ENCODE measurements around the gene OARD1. TPM values are rescaled to one million over a fixed set of nuclear protein-coding genes. Genes with fewer than 3 reads are reported as not detected.

The OARD1 gene
- total RNA-seq, 4 donors from 2014 or later: 14.3 to 20.2 (median 15.1) TPM

DNA sequence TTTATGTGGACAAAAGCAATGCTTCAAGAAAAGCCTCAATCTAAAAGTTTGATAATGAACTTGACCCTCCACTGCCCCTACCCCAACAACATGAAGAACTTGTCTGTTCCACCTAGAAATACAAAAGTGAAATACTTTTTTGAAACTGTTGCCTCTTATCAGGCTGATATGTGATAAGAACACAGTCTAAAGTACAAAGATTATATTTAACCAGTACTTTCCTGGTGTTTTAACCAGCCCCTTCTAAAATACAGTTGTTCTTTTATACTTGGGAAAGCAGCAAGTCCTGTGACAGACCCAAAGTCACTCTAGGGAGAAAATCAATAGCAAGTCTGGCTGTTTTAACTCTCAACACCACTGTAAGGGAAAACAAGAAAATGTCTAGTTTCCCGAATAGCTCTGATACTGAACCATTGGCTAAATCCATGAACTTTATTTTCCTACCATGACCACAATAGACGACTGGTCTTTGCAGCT lies 6.6 kb downstream of the OARD1 start:
- no peak for DNase-seq
- in situ Hi-C loops (cut with MboI; ENCODE audit: low sequenced_read_pairs in 4 of 4): loop anchor here in 2 of 4 donors (5.0 kb wide), 1 partner anchor 38 kb away; no protein-coding TSS in a partner anchor
- no peaks in the 10 kb centered on the region for H3K9me3 ChIP-seq
- intact Hi-C loops (cut with DNase I; ENCODE audit: low total_unique reads): loop anchor here (2.0 kb wide), 1 partner anchor 59 kb away; no protein-coding TSS in a partner anchor
- no peaks in the 10 kb centered on the region for H3K27me3 ChIP-seq
- TF ChIP-seq, protein P1, sequence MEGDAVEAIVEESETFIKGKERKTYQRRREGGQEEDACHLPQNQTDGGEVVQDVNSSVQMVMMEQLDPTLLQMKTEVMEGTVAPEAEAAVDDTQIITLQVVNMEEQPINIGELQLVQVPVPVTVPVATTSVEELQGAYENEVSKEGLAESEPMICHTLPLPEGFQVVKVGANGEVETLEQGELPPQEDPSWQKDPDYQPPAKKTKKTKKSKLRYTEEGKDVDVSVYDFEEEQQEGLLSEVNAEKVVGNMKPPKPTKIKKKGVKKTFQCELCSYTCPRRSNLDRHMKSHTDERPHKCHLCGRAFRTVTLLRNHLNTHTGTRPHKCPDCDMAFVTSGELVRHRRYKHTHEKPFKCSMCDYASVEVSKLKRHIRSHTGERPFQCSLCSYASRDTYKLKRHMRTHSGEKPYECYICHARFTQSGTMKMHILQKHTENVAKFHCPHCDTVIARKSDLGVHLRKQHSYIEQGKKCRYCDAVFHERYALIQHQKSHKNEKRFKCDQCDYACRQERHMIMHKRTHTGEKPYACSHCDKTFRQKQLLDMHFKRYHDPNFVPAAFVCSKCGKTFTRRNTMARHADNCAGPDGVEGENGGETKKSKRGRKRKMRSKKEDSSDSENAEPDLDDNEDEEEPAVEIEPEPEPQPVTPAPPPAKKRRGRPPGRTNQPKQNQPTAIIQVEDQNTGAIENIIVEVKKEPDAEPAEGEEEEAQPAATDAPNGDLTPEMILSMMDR (IDR thresholded peaks at IDR 0.05 in 4 of 5, conservative IDR thresholded peaks at IDR 0.05 in 1 of 5): no peak
- TF ChIP-seq POLR2A (IDR thresholded peaks at IDR 0.05): no peak
- H3K4me1 ChIP-seq: peaks cover 44 to 51% of the 10 kb centered on the region in 2 donors
- H3K36me3 ChIP-seq: peaks cover 0 to 45% of the 10 kb centered on the region in 2 donors
- H3K27ac ChIP-seq: peak overlapping the region; percentile 96 to 99 (median 98)
- H3K4me3 ChIP-seq: no peak overlapping the region
- ATAC-seq: no peak

DNA sequence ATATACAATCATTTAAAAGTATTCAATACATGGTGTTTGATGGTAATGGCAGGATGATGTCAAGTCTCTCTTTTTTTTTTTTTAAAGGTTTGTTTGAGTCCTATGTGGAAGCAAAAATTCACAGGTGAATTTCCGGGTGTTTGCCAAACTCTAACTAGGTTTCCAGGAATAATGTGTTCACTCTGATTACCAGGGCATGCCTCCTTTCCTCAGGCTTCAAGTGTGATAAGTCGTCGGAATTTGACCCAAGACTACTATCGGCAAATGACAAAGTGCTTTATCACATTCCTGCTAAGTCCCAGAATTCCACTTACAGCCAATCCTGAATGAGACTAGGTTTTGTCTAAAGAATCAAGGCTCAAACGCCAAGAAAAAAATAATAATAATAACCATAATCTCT lies 7.3 kb downstream of the OARD1 start:
- intact Hi-C loops (cut with DNase I; ENCODE audit: low total_unique reads): loop anchor here (1.0 kb wide), 1 partner anchor 37 kb away; no protein-coding TSS in a partner anchor
- Histone ChIP-seq H3K9me3 (no peaks in the 10 kb centered on the region), H3K27ac (peak overlapping the region; percentile 96 to 99 (median 98)), H3K27me3 (no peaks in the 10 kb centered on the region), H3K4me1 (peaks cover 52% of the 10 kb centered on the region in 2 donors), H3K4me3 (no peak overlapping the region), H3K36me3 (peaks cover 0 to 45% of the 10 kb centered on the region in 2 donors)
- in situ Hi-C loops (cut with MboI; ENCODE audit: low sequenced_read_pairs in 4 of 4): loop anchor here in 2 of 4 donors (5.0 kb wide), 1 partner anchor 38 kb away; no protein-coding TSS in a partner anchor
- TF ChIP-seq, protein P1 (IDR thresholded peaks at IDR 0.05 in 4 of 5, conservative IDR thresholded peaks at IDR 0.05 in 1 of 5): no peak
- TF ChIP-seq POLR2A (IDR thresholded peaks at IDR 0.05): no peak
- DNase-seq (no peak), ATAC-seq (no peak)

DNA sequence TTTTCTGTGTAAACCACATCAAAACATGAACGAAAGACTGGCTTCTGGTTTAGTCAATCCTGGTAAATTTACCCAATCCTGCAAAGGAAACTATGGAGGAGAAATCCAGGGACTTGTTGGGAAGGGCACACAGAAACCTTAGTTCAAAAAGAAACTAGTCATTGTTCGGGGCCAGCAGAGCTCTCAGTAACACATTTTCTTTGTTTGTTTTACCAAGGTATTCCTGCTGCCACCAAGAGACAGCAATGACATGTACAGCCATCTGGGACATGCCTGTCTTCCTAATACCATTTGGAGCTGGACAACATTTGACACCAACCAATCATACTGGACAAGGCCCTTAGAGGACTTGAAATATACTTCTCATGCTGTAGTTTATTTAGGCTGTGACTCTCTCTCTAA lies 8.3 kb downstream of the OARD1 start:
- DNase-seq (peak; percentile 39 to 44), ATAC-seq (peak; percentile 83 to 87)
- Histone ChIP-seq H3K4me3 (peak overlapping the region in 3 of 4 donors; percentile 14 to 34 (median 26)), H3K27me3 (no peaks in the 10 kb centered on the region), H3K36me3 (peaks cover 0 to 41% of the 10 kb centered on the region in 2 donors), H3K9me3 (no peaks in the 10 kb centered on the region), H3K4me1 (peaks cover 61% of the 10 kb centered on the region in 2 donors), H3K27ac (peak overlapping the region; percentile 96 to 99 (median 98))
- TF ChIP-seq, protein P1 (IDR thresholded peaks at IDR 0.05 in 4 of 5, conservative IDR thresholded peaks at IDR 0.05 in 1 of 5): no peak
- peak; percentile 42 to 70 for TF ChIP-seq POLR2A (IDR thresholded peaks at IDR 0.05)
- intact Hi-C loops (cut with DNase I; ENCODE audit: low total_unique reads) (loop anchor here (1.0 kb wide), 1 partner anchor 36 kb away; no protein-coding TSS in a partner anchor), in situ Hi-C loops (cut with MboI; ENCODE audit: low sequenced_read_pairs in 4 of 4) (no loop called here)

DNA sequence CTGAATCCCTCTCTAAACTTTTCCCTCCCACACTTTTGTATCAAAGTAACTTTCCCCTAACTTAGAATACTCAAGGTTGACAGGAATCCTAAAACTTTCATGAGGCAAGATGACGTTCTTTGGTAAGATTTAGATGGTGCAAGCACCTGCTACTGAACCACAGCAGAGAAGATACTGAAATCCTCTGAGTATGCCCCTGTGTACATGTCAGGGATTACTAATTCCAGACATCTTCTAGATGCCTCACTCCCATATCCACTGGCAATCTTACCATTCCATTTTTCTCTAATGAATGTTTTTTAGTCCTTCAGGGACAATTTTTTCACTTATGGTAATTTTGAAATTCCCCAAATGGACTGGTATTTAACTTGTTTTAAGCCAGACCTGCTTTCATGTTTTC lies 10.1 kb downstream of the OARD1 start:
- Histone ChIP-seq H3K27me3 (no peaks in the 10 kb centered on the region), H3K36me3 (peaks cover 0 to 40% of the 10 kb centered on the region in 2 donors), H3K4me1 (peaks cover 77 to 78% of the 10 kb centered on the region in 2 donors), H3K9me3 (no peaks in the 10 kb centered on the region), H3K4me3 (peak overlapping the region in 3 of 4 donors; percentile 6 to 26 (median 24)), H3K27ac (peak overlapping the region; percentile 96 to 99 (median 98))
- intact Hi-C loops (cut with DNase I; ENCODE audit: low total_unique reads): no loop called here
- no peak for TF ChIP-seq POLR2A (IDR thresholded peaks at IDR 0.05)
- TF ChIP-seq, protein P1 (IDR thresholded peaks at IDR 0.05 in 4 of 5, conservative IDR thresholded peaks at IDR 0.05 in 1 of 5): no peak
- ATAC-seq (no peak), DNase-seq (no peak)
- in situ Hi-C loops (cut with MboI; ENCODE audit: low sequenced_read_pairs in 4 of 4): no loop called here
